GM21390 (cell line): Measurements from ENCODE around the gene PPIA.
A peak's percentile ranks its signal among the peaks of the same experiment; 100 is the strongest.
"Not testable (repeated sequence)": the region's sequence is repeated elsewhere in the genome, so short reads cannot be mapped to it uniquely, and the experiment has no call there.

Experiments used
- ATAC-seq: cut with Tn5 transposase; IDR thresholded peaks from one replicate; pipeline ENCODE4 v1.9.1; 2021; ENCODE audit not compliant: unreplicated experiment

PPIA gene

GRCh38 chr7:44819292-44819691, 22.8 kb downstream of the PPIA start:
- ATAC-seq: no peak

GRCh38 chr7:44823255-44823781, 26.8 kb downstream of the PPIA start:
- no peak for ATAC-seq

- no peak for ATAC-seq
These were observed 28.5 kb downstream of the PPIA start for GRCh38 chr7:44824894-44825526.

GRCh38 chr7:44827567-44827966, 31.1 kb downstream of the PPIA start:
- ATAC-seq: no peak

GRCh38 chr7:44838751-44839150, 42.3 kb downstream of the PPIA start:
- ATAC-seq: no peak

- ATAC-seq: not testable (repeated sequence)
These were observed 46.2 kb downstream of the PPIA start for GRCh38 chr7:44842675-44843074.

GRCh38 chr7:44843440-44843839, 47.0 kb downstream of the PPIA start:
- not testable (repeated sequence) for ATAC-seq

GRCh38 chr7:44845451-44845850, 49.0 kb downstream of the PPIA start:
- no peak for ATAC-seq

- ATAC-seq: not testable (repeated sequence)
These were observed 49.9 kb downstream of the PPIA start for GRCh38 chr7:44846390-44846789.

GRCh38 chr7:44846816-44847508, 50.5 kb downstream of the PPIA start:
- ATAC-seq: no peak

- peak; percentile 68 for ATAC-seq
These were observed 51.0 kb downstream of the PPIA start for GRCh38 chr7:44847509-44847919.

- ATAC-seq: peak; percentile 76
These were observed 51.6 kb downstream of the PPIA start, which contains the start of gene H2AZ2 for GRCh38 chr7:44847920-44848634. H2AZ2 (minus strand) TSS chr7:44848087; CDS start chr7:44847971, 116 bp downstream.

GRCh38 chr7:44849259-44849884, 52.9 kb downstream of the PPIA start:
- no peak for ATAC-seq

GRCh38 chr7:44849885-44850544, 53.5 kb downstream of the PPIA start:
- no peak for ATAC-seq

- ATAC-seq: no peak
These were observed 56.1 kb downstream of the PPIA start for GRCh38 chr7:44852590-44852989.
